ENCODE results near the gene SCN2A. TPM values are rescaled to one million over a fixed set of nuclear protein-coding genes. Genes with fewer than 3 reads are reported as not detected.

SCN2A gene
- total RNA-seq, 1 experiment from 2014 or later, result 0.15 TPM

GRCh38 chr2:165369898-165370296 lies 130.7 kb downstream of the SCN2A start:
- intact Hi-C loops (cut with micrococcal nuclease; ENCODE audit: unreplicated experiment), result no loop called here
- H3K9me3 ChIP-seq (ENCODE audit: insufficient read depth, low read depth), result no peaks in the 10 kb centered on the region
- H3K4me1 ChIP-seq (replicated peaks; ENCODE audit: insufficient read depth), result no peaks in the 10 kb centered on the region
- no peak for DNase-seq
- no peak for TF ChIP-seq EZH2 (IDR thresholded peaks at IDR 0.05; ENCODE audit: low read depth)
- no peak for TF ChIP-seq CTCF (conservative IDR thresholded peaks at IDR 0.05)
- H2AFZ ChIP-seq, result no peak overlapping the region
- no peak overlapping the region for H3K27ac ChIP-seq
- H3K36me3 ChIP-seq (ENCODE audit: low read depth), result no peaks in the 10 kb centered on the region
- ChIA-PET POLR2A (ENCODE audit: unreplicated experiment) (no interaction called here), CTCF (no interaction called here)
- H3K4me2 ChIP-seq, result no peak overlapping the region
- no peak overlapping the region for H3K4me3 ChIP-seq
- no peaks in the 10 kb centered on the region for H3K9me2 ChIP-seq (ENCODE audit: insufficient read depth)
- BruUV-seq (replicated peaks), result no TSS peak
- H3K27me3 ChIP-seq (ENCODE audit: insufficient read depth, low read depth), result no peaks in the 10 kb centered on the region
- no peaks in the 10 kb centered on the region for H3F3A ChIP-seq (ENCODE audit: insufficient read depth, low read depth)
- H4K20me1 ChIP-seq (ENCODE audit: insufficient read depth), result no peaks in the 10 kb centered on the region
- no peaks in the 10 kb centered on the region for H3K79me2 ChIP-seq (ENCODE audit: low read depth)

- no TSS peak for BruUV-seq (replicated peaks)
Measured at GRCh38 chr2:165371356-165371755, 132.1 kb downstream of the SCN2A start.

GRCh38 chr2:165373278-165374010 lies 134.2 kb downstream of the SCN2A start:
- H3K79me2 ChIP-seq (ENCODE audit: low read depth), result no peaks in the 10 kb centered on the region
- BruUV-seq (replicated peaks), result no TSS peak

More at GRCh38 chr2:165371356-165371755, 132.1 kb downstream of the SCN2A start:
- no peak overlapping the region for H3K27ac ChIP-seq
- no peaks in the 10 kb centered on the region for H3K36me3 ChIP-seq (ENCODE audit: low read depth)
- H3K9me3 ChIP-seq (ENCODE audit: insufficient read depth, low read depth), result no peaks in the 10 kb centered on the region
- no peaks in the 10 kb centered on the region for H3K27me3 ChIP-seq (ENCODE audit: insufficient read depth, low read depth)
- no peak for DNase-seq
- intact Hi-C loops (cut with micrococcal nuclease; ENCODE audit: unreplicated experiment), result no loop called here
- H3K4me1 ChIP-seq (replicated peaks; ENCODE audit: insufficient read depth), result no peaks in the 10 kb centered on the region
- ChIA-PET CTCF (no interaction called here), POLR2A (ENCODE audit: unreplicated experiment) (no interaction called here)
- TF ChIP-seq EZH2 (IDR thresholded peaks at IDR 0.05; ENCODE audit: low read depth) (no peak), CTCF (conservative IDR thresholded peaks at IDR 0.05) (no peak)
- H3K4me2 ChIP-seq, result no peak overlapping the region
- H3K4me3 ChIP-seq, result no peak overlapping the region
- H4K20me1 ChIP-seq (ENCODE audit: insufficient read depth), result no peaks in the 10 kb centered on the region
- H3K9me2 ChIP-seq (ENCODE audit: insufficient read depth), result no peaks in the 10 kb centered on the region
- H2AFZ ChIP-seq, result no peak overlapping the region
- no peaks in the 10 kb centered on the region for H3K79me2 ChIP-seq (ENCODE audit: low read depth)
- no peaks in the 10 kb centered on the region for H3F3A ChIP-seq (ENCODE audit: insufficient read depth, low read depth)

More at GRCh38 chr2:165373278-165374010, 134.2 kb downstream of the SCN2A start:
- intact Hi-C loops (cut with micrococcal nuclease; ENCODE audit: unreplicated experiment), result no loop called here
- POLR2A ChIA-PET (ENCODE audit: unreplicated experiment), result no interaction called here
- H3F3A ChIP-seq (ENCODE audit: insufficient read depth, low read depth), result no peaks in the 10 kb centered on the region
- H3K4me1 ChIP-seq (replicated peaks; ENCODE audit: insufficient read depth), result no peaks in the 10 kb centered on the region
- no peak overlapping the region for H3K4me2 ChIP-seq
- no peaks in the 10 kb centered on the region for H3K9me3 ChIP-seq (ENCODE audit: insufficient read depth, low read depth)
- CTCF ChIA-PET, result interaction anchor here (0.5 kb wide), 1 partner anchor 135 kb away, joined by 3 read pairs; no protein-coding TSS in a partner anchor
- H4K20me1 ChIP-seq (ENCODE audit: insufficient read depth), result no peaks in the 10 kb centered on the region
- no peak overlapping the region for H3K27ac ChIP-seq
- H3K9me2 ChIP-seq (ENCODE audit: insufficient read depth), result no peaks in the 10 kb centered on the region
- H3K36me3 ChIP-seq (ENCODE audit: low read depth), result no peaks in the 10 kb centered on the region
- DNase-seq, result no peak
- H2AFZ ChIP-seq, result no peak overlapping the region
- no peak overlapping the region for H3K4me3 ChIP-seq
- H3K27me3 ChIP-seq (ENCODE audit: insufficient read depth, low read depth), result no peaks in the 10 kb centered on the region
- no peak for TF ChIP-seq EZH2 (IDR thresholded peaks at IDR 0.05; ENCODE audit: low read depth)
- no peak for TF ChIP-seq CTCF (conservative IDR thresholded peaks at IDR 0.05)
